DMS153 (cell line): ENCODE measurements around the gene MROH2A.

Experiments
- DNase-seq: peaks from one replicate; lab custom pipeline; 2025; lab: John Stamatoyannopoulos, UW

Gene MROH2A

DNA sequence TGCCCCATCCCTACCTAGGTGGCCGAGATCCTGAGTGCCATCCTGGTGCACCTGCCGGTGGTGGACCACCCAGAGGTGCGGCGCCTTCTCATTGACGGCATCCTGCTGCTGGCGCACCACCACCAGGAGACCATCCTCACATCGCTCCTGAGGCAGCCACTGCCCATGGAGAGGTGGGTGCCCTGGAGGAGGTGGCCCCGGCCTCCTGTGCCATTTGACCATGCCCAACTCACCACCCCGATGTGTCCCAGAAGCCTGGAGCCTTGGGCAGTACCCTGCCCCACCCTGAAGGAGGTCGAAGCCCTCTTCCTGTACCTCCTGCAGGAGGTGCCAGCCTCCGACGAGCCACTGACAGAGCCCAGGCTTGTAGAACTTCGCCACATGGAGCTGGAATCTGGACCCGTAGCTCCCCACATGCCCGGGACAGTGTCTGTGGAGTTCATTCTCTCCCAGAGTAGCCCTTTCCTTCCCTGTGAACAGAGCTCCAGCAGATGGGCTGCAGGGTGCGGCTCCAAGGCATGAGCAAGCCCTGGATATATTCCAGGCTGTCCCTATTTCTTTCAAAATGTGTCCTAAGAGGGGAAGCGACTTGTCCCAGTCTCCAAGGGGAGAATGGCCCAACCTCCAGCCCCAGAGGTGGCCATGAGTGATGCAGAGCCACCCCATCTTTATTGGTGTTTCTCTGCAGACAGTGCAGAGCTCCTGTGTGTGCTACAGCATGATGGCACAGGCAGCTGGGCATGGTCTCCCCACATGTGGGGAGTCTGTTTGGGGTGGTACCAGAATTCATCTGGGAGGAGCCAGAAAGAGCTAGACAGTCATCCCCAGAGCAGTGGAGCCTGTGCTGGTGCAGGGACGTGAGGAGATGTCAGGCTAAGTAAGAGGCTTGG, 42.0 kb downstream of the MROH2A start:
- no peak for DNase-seq

DNA sequence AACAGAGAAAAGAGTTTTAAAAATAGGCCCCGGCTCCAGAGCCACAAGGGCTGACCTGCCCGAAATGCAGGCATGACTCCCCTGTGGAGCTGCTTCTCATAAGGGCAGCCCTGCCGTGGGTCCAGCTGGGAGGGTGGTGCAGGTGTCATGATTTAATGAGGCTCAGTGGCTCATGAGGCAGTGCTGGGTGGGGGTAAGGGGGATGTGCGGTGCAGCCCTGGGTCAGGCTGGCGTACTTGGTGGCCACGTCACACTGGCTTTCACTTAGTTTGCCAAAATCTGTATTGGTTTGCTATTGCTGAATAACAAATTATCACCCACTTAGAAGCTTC, 42.6 kb downstream of the MROH2A start:
- no peak for DNase-seq

DNA sequence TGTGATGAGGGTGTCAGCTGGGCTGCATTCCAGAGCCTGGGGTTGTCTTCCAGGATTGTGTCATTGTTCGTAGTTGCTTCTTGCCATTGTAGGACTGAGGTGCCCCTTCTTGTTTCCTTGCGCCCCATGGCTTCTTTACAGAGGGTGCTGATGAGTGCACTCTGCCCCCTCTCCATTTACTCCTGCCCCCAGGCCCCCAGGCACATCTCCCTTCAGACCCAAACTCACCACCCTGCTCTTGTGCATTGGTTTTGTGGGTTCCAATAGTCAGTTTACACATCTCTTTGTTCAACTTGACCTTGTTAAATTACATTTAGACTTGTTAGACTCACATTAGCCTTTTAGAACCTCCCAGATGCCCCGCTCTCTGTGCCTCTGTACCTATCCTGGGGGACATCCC, 43.1 kb downstream of the MROH2A start:
- DNase-seq = no peak

DNA sequence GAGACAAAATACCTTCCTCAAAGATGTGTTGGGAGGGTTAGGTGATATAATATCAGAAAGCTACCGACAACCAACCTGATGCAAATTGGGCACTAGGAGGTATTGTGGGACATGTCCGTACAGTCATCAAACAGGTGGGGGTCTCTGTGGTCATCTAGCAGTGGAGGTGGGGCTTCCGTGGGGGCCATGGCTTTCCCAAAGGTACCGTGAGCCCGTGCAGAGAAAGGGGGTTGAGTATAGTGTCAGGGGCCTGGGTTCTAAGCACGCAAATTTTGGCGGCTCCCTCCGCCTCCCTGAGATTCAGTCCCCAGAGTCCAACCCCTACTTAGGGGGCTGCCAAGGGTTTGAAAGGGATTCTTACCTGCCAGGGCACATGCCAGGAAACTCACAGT, 43.6 kb downstream of the MROH2A start:
- no peak for DNase-seq

DNA sequence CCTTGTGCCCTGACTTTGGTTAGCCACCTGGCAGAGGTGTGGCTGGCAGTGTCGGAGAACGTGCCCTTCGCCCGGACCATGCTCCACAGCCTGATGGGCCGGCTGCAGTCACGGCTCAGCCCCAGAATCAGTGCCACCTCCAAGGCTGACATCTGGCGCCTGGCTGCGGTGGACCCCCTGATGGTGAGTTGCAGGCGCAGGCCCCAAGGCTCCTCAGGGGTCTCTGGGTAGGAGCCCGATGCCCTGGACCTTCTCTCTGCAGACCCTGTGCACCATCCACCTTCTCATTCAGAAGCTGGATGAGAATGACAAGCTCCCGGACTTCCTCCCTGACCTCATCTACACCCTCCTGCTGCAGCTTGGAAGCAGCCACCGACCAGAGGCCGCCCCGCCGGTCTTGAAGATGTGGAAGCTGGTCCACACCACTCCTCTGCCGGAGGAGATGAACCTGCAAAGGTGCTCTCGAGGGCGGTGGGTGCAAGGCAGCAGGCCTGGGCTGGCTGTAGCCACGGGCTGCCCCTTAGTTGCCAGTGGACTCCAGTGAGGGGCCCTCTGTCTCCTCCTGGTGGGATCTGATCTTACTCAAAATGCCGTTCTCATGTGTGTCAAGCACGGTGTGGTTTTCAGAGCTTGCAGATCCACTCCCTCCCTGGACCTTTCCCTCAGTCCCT, 44.1 kb downstream of the MROH2A start:
- no peak for DNase-seq

DNA sequence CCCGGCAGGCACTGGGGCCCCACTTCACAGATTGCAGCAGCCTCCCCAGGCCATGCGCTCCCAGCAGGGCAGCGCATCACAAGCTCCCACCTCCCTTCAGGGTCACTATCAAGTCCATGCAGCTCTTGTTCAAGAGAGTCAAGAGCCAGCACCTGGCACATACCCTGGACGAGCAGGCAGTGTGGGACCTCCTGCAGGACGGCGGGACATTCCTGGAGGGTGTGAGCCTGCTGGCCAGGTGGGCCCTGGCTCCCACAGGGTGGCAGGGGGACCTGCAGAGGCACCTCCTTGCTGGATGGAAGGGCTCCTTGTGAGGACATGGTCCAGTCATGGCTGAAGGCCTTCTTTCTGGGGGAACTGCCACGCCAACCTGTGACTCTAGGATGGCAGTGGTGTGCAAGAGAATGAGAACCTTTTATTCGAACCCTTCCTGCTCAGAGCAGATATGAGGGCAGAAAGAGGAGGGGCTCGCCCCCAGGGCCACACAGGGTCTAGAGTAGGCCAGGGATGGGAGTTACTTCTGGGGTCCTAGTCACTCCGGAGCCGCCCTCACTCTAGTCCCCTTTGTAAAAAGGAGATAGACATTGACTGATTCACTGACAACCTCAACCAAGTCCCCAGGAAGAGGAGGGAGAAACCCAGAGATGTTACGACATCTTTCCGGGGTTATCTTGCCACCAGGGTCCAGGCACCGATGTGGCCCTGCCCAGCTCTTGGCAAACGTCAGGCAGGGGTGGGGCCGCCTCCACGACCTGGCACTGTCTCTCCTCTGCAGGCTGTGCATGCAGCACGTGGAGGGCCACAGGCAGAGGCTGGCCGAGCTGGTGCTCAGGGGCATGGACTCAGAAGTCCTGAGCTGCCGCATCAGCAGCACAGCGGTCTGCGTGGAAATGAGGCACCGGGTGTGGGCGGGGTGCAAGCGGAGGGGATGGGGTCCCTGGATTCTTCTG, 44.9 kb downstream of the MROH2A start:
- DNase-seq = no peak

DNA sequence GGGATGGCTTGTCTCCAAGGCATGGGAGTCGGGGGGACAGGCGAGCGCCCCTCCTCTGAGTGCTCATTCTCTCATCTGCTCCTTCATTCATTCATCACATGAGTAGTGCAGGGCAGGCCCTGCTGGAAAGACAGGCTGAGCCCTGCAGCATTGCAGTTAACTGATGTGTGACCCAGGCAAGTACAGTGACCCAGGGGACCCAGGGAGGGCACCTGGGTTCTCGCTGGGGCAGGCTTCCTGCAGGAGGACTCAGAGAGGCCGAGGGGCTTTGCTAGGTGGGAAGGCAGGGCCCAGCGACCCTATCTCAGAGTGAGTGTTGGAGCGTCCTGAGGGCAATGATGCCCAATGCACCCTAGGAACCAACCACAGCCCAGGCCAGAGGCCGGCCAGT, 45.6 kb downstream of the MROH2A start:
- no peak for DNase-seq

DNA sequence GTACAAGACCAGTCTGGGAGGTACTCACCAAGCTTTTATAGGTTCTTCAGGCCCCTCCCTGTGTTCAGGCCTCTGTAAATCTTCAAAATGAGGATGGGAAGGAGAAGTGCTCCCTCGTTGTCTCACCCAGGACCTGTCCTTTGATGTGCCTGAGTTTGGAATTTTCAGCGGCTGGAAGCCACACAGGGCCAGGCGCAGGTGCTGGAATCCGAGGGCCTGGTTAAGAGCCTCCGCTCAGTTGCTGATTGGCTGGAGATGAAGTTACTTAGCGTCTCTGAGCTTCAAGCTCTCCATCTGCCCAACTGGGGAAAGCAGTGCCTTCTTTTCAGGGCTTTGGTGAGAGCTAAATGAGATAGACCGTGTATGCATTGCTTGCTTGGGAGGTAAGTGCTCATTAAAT, 46.2 kb downstream of the MROH2A start:
- DNase-seq = no peak

DNA sequence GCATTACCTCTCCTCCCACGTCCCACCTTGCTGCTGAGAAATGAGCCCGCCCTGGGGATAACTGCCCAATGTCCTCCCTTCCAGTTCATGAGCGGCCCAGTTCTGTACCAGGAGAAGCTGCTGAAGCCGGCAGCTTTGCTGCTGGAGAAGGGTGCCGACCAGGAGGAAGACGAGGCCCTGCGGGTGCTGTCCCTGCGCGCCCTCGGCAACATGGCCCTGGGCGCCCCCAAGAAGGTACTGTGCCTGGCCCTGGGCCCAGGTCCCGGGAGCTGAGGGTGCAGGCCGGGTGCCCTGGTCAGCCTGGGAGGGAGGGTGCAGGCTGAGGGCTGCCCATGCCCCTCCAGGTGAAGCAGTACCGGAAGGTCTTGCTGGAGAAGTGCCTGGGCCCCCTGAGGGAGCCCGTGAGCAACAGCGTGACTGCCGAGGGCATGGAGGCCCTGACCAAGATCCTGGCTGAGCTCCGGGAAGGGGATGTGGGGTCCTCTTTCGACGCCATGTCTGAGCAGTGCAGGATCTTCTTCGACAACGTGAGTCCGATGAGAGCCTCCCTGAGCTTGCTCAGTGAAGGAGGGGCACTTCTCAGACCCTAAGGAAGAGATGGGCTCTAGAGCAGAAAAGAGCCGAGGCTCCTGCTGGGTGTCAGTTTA, 50.5 kb downstream of the MROH2A start:
- DNase-seq = no peak

DNA sequence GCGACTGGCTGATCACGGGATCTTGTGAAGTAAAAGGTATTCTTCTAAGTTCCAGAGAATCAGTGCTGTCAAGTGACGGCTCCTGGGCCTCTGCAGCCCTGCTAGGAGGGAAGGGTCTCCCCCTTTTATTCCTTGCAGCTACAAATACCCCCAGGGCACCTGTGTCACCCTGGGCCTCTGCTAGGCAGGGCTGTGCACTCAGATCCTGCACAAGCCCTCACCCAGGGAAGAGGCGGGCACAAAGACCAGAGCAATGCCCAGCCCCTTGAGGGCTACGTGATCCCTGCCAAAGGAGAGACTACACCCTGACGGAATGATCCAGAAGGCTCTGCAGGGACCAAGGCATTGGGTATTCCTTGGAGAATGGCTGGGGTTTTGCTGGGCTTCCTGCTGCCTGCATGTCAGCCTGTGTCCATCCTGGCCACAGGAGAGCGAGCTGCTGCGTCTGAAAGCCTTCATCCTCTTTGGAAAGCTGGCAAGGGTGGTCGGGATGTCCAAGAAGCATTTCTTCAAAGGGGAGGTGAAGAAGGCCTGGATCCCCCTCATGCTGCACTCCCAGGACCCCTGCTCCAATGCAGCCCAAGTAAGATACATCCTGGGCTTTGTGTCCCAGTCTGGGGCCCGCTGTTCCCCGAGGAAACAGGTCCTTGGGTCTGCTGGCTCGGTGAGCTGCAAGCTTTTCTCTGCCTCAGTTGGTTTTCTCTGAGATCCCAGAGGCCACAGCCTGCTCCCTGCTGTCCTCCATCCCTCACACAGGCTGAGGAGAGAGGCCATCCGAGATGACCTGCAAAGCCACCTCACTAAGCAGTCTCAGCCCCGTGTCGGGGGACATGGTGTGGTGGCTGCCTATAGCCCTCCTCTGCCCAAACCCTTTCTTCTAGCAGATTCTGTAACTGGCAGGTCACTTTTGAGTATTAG, 51.3 kb downstream of the MROH2A start:
- DNase-seq = no peak

DNA sequence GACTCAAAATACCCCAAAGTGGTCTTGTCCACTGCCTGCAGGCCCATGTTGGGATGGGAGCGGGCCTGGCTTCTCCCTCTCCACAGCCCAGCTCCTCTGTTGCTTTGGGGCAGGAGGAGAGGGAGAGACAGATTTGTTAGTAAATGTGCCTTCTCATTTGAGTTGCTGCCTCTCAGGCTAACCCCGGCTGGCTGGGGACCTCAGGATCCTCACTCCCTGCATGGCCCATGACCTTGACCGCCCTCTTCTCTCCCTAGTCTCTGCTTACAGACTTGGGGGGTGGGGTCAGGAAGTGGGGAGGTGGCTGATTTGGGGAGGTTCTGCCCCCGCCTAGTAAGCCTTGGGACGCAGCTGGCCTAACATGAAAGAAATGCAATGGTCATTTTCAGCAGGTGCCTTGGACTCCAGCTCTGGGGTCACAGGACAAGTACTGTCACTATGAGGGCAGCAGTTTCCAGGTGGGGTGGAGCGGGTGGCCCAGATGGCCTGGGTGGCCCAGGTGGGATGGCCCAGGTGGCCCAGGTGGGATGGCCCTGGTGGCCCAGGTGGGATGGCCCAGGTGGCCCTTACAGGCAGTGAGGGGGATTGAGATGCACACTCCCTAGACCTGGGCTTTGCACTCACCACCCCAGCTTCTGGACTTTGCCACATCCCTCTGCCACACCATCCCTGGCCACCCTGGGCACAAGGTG, 52.1 kb downstream of the MROH2A start:
- no peak for DNase-seq

DNA sequence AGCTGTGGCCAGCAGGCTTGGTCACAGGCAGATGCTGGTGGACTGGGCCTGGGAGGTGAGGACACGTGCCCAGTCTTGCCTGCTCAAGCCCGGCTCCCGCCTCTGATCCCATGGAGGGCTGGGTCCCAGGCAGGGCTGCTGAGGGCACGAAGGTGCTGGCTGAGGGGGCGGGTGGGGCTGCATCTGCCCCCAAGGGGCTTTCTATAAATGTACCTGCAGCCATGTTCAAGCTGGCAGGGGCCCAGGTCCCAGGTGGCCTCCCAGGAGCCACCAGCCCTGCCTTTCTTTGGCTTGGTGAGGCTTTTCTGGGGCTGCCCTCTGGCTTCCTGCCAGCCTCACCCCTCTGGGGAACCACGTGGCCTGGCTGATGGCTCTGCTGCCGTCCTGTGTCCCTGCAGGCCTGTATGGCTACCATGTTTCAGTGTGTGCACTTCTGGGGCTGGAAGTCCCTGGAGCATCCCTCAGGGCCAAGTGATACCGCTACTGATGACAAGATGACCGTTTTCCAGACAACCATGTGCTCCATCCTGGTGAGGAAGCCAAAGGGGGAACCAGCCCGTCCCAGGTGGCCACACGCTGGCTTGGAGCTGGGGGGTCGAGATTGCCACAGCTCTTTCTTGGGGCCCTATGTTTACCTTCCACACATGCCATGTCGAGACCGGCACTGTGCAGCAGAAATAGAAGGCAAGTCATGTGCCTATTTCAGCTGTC, 53.0 kb downstream of the MROH2A start:
- peak; percentile 40 for DNase-seq

DNA sequence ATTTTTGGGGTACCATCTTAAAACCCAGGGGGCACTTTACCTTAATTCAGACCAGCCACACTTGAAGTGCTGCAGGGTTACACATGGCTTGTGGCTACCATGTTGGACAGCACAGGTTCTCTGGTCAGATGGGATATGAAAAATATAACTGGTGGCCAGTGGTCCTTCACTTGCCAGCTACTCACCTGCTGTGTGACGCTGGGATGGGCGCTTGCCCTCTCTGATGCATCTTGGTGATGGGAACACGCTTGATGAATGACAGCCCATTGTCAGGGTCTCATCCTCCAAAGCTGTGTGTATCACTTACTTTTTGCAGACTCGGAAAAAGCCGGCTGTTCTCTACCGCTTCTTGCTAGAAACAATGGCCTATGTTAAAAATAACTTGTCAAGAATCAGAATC, 53.7 kb downstream of the MROH2A start:
- DNase-seq = no peak

DNA sequence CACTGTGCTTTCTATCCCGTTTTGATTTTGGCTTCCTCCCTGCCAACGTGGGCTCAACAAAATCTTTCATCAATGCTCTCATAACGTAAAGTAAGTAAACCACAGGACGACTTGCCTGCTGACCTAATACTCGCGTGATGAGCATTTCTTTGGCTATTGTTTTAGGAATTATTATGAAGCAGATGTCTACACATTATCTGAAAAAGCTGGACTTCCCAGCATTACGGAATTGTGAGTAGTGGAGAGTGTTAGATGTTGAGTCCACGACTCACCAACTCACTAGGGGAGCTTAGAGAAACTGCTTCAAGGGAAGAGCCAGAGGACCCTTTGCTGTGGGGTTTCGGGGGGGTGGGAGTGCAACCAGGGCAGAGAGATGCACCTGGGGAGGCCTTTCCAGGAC, 54.3 kb downstream of the MROH2A start:
- DNase-seq = no peak

DNA sequence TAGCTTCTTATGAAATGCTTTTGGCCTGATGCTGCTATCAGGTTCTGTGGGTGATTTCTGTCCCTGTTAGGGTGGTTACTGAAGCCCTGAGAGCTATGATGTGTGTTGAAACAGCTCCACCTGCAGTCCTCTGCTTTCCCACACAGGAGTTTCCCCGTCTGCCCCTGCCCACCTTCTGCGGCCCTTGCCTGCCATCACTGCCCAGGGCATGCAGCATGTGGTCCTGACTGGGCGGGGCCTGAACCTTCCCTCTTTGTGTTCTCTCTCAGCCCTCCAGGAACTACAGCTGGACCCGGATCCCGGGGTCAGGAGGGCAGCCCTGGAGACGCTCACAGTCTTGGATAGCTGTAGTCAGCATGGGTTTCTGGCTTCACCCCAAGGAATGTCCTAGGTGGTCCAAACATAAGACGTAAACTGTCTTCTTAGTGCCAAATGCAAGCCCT, 54.8 kb downstream of the MROH2A start:
- DNase-seq = peak; percentile 70

DNA sequence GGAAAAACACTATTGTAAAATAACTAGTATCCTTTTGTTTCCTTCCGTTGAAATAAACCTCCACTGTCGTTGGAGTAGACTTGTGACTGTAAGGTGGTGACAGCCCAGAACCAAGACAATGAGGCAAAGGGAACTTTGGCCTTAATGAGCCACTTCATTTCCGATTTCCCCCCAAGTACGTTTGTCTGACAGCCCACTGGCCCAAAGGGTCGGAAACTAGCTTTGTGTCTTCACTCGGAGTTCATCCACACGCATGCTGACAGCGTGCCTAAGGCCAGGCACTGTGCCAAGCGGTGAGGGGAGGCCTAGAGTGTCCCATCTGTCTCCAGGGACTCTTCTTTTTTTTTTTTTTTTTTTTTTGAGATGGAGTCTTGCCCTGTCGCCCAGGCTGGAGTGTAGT, 55.2 kb downstream of the MROH2A start:
- DNase-seq = no peak

DNA sequence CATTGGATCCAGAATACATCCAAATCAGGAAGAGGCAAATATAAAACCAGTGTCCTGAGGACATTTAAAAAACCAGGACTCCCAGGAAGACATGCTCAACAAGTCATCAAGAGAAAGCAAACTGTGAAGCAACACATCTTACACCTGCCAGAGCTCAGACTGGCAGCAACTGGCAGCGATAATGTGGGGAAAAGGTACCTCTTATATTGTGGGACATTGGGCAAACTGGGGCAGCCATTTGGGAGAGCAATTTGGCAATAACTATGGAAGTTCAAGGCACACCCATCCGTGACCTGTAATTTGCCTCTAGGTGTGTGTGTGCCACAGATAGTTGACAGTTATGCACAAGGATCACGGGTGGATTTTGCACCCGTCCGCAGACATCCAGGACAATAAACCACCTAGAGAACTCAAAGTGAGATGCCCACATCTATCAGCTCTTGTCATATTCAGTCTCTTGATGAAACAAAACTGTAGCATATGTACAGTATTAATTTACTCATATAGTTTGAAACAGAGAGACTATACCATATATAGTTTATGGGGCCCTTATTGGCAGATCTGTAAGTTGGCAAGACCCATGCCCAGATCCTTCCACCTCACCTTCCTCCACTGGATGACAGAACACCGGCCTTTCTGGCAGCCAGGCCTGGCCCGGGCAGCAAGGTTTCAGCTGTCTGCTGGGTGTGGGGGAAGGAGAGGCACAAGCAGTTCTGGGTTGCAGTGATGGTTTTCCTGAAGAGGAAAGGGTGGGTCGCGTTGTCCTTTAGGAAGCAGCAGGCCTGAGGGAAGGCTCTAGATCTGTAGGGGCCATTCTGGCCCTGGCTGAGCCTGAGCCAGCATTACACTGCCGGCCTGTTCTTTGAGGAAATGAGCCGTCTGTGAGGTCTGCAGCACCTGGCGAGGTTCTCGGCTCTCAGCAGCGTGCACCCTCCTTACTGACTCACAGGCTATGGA, 57.4 kb downstream of the MROH2A start:
- DNase-seq = no peak

DNA sequence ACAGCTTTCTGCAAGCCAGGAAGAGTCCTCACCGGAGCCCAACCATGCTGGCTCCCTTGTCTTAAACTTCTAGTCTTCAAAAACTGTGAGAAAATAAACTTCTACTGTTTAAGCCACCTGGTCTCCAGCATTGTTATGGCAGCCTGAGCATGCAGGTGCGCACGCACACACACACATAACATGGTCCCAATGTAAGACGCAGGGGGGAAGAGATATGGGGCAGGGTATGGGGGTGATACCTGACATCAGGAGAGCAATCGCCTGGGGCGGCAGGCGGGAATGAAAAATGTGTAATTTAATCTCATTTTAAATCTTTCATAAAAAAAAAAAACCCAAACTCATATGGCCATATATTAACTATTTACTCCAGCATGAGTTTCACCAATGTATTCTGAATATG, 58.2 kb downstream of the MROH2A start:
- DNase-seq = no peak
